ENCODE data around the gene ATP2A2.

DNA sequence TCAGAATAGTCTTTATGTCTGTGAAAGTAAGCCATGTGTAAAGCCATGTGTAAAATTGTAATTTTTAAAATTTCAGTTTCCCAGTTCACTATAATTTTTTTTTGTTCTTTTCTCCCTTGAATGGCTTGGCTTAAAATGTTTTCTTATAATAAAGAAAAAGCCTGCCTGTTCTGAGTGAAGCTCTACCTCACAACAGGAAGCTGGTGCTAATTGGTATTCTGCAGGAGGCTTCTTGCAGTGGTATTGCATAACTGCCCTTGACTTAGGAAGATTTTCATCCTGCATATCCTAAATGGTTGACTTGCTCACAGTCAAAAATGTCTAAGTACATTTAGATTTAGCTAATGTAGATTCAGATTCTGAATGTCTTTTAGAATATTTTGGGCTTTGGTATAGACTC lies 49.5 kb downstream of the ATP2A2 start:
- TF ChIP-seq, protein P1, sequence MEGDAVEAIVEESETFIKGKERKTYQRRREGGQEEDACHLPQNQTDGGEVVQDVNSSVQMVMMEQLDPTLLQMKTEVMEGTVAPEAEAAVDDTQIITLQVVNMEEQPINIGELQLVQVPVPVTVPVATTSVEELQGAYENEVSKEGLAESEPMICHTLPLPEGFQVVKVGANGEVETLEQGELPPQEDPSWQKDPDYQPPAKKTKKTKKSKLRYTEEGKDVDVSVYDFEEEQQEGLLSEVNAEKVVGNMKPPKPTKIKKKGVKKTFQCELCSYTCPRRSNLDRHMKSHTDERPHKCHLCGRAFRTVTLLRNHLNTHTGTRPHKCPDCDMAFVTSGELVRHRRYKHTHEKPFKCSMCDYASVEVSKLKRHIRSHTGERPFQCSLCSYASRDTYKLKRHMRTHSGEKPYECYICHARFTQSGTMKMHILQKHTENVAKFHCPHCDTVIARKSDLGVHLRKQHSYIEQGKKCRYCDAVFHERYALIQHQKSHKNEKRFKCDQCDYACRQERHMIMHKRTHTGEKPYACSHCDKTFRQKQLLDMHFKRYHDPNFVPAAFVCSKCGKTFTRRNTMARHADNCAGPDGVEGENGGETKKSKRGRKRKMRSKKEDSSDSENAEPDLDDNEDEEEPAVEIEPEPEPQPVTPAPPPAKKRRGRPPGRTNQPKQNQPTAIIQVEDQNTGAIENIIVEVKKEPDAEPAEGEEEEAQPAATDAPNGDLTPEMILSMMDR (IDR thresholded peaks at IDR 0.05), result no peak
- TF ChIP-seq EP300 (IDR thresholded peaks at IDR 0.05), result no peak
